H9 (cell line): Measurements from ENCODE around the gene MYH15. TPM values are rescaled to one million over a fixed set of nuclear protein-coding genes. Genes with fewer than 3 reads are reported as not detected.

ENCODE experiments used
- DNase-seq: peaks from one replicate; pipeline ENCODE4 v3.0.0-alpha.2; 2017
- H2AFZ ChIP-seq: one replicate; pipeline ENCODE4 v1.6.1; 2013; ENCODE audit warnings: mild to moderate bottlenecking, low read length, control low read depth, moderate library complexity
- H2AK5ac ChIP-seq: 2 replicates; pipeline ENCODE4 v1.6.1; 2013; ENCODE audit warnings: low read length, control low read depth, mixed read lengths; ENCODE audit not compliant: insufficient read length
- H2BK120ac ChIP-seq: one replicate; pipeline ENCODE4 v1.6.1; 2013; ENCODE audit warnings: low read depth, mild to moderate bottlenecking, low read length, control low read depth, inconsistent platforms; ENCODE audit not compliant: poor library complexity, severe bottlenecking
- H2BK12ac ChIP-seq: 2 replicates; pipeline ENCODE4 v1.6.1; 2013; ENCODE audit warnings: low read length, control low read depth, mixed read lengths, low read depth; ENCODE audit not compliant: insufficient read length
- H2BK15ac ChIP-seq: 2 replicates; pipeline ENCODE4 v1.6.1; 2013; ENCODE audit warnings: low read depth, low read length, control low read depth
- H2BK20ac ChIP-seq: one replicate; pipeline ENCODE4 v1.6.1; 2013; ENCODE audit warnings: low read depth, mild to moderate bottlenecking, low read length, control low read depth, inconsistent platforms; ENCODE audit not compliant: poor library complexity, severe bottlenecking
- H2BK5ac ChIP-seq: 2 replicates; pipeline ENCODE4 v1.6.1; 2013; ENCODE audit warnings: low read length, control low read depth, mixed read lengths; ENCODE audit not compliant: insufficient read length
- H3K14ac ChIP-seq: 2 replicates; pipeline ENCODE4 v1.6.1; 2013; ENCODE audit warnings: low read length, control low read depth; ENCODE audit not compliant: insufficient read depth
- H3K18ac ChIP-seq: 2 replicates; pipeline ENCODE4 v1.6.1; 2013; ENCODE audit warnings: low read depth, mild to moderate bottlenecking, mixed read lengths, low read length, control low read depth; ENCODE audit not compliant: insufficient read length
- H3K23ac ChIP-seq: 2 replicates; pipeline ENCODE4 v1.6.1; 2013; ENCODE audit warnings: low read length, control low read depth, mixed read lengths, low read depth; ENCODE audit not compliant: insufficient read length
- H3K23me2 ChIP-seq: 2 replicates; pipeline ENCODE4 v1.6.1; 2013; ENCODE audit warnings: low read depth, mild to moderate bottlenecking, mixed read lengths, low read length, control low read depth; ENCODE audit not compliant: insufficient read length, poor library complexity, severe bottlenecking
- H3K27ac ChIP-seq: 2 replicates; pipeline ENCODE4 v1.5.1; 2013; ENCODE audit warnings: low read length, control low read depth, mixed read lengths, low read depth; ENCODE audit not compliant: insufficient read length
- H3K27me3 ChIP-seq: 2 replicates; pipeline ENCODE4 v1.6.1; 2013; ENCODE audit warnings: low read length, control low read depth, inconsistent platforms; ENCODE audit not compliant: insufficient read depth
- H3K4ac ChIP-seq: 2 replicates; pipeline ENCODE4 v1.6.1; 2013; ENCODE audit warnings: low read depth, mild to moderate bottlenecking, control low read depth, inconsistent platforms, low read length, moderate library complexity
- H3K4me1 ChIP-seq: 2 replicates; pipeline ENCODE4 v1.6.1; 2013; ENCODE audit warnings: low read length, control low read depth, inconsistent platforms; ENCODE audit not compliant: insufficient read depth
- H3K4me2 ChIP-seq: 2 replicates; pipeline ENCODE4 v1.6.1; 2013; ENCODE audit warnings: low read length, control low read depth, mixed read lengths; ENCODE audit not compliant: insufficient read length, insufficient read depth
- H3K56ac ChIP-seq: 2 replicates; pipeline ENCODE4 v1.6.1; 2013; ENCODE audit warnings: low read depth, mild to moderate bottlenecking, mixed read lengths, low read length, control low read depth; ENCODE audit not compliant: insufficient read length
- H3K79me1 ChIP-seq: 2 replicates; pipeline ENCODE4 v1.6.1; 2013; ENCODE audit warnings: low read depth, mild to moderate bottlenecking, moderate library complexity, low read length, control low read depth, inconsistent platforms; ENCODE audit not compliant: insufficient read depth, poor library complexity, severe bottlenecking
- H3K79me2 ChIP-seq: 2 replicates; pipeline ENCODE4 v1.6.1; 2013; ENCODE audit warnings: low read length, control low read depth, inconsistent platforms; ENCODE audit not compliant: insufficient read depth
- H3K9ac ChIP-seq: 2 replicates; pipeline ENCODE4 v1.6.1; 2013; ENCODE audit warnings: low read length, control low read depth, mixed read lengths; ENCODE audit not compliant: insufficient read length; ENCODE audit errors: extremely low read depth
- H3K9me3 ChIP-seq: one replicate; pipeline ENCODE4 v1.6.1; 2013; ENCODE audit warnings: low read depth, low read length, inconsistent platforms; ENCODE audit not compliant: control insufficient read depth
- H3T11ph ChIP-seq: one replicate; pipeline ENCODE4 v1.6.1; 2013; ENCODE audit warnings: mild to moderate bottlenecking, low read length, control low read depth, inconsistent platforms
- H4K20me1 ChIP-seq: one replicate; pipeline ENCODE4 v1.6.1; 2013; ENCODE audit not compliant: control insufficient read depth, insufficient read length, insufficient read depth
- H4K5ac ChIP-seq: 2 replicates; pipeline ENCODE4 v1.6.1; 2013; ENCODE audit warnings: low read depth, mild to moderate bottlenecking, mixed read lengths, low read length, control low read depth; ENCODE audit not compliant: insufficient read length
- H4K8ac ChIP-seq: replicated peaks from 2 replicates; pipeline ENCODE4 v1.6.1; 2013; ENCODE audit warnings: low read length, control low read depth, mixed read lengths, low read depth; ENCODE audit not compliant: insufficient read length
- H4K91ac ChIP-seq: 2 replicates; pipeline ENCODE4 v1.6.1; 2013; ENCODE audit warnings: low read depth, mild to moderate bottlenecking, moderate library complexity, mixed read lengths, low read length, control low read depth; ENCODE audit not compliant: insufficient read length
- H3K27ac Mint-ChIP-seq, 3 experiments: 2 replicates in 2 of 3; 3 replicates in 1 of 3; pipeline ENCODE4 v1.8.0; 2020 to 2021; ENCODE audit warnings: mixed read lengths in 3 of 3, mild to moderate bottlenecking in 1 of 3, moderate library complexity in 1 of 3
- H3K27me3 Mint-ChIP-seq: 2 replicates; pipeline ENCODE4 v1.8.0; 2021; ENCODE audit warnings: low read depth, mild to moderate bottlenecking, moderate library complexity, mixed read lengths
- H3K36me3 Mint-ChIP-seq, 3 experiments: 2 replicates in 2 of 3; 3 replicates in 1 of 3; pipeline ENCODE4 v1.8.0; 2020 to 2021; ENCODE audit warnings: low read depth in 3 of 3, mixed read lengths in 3 of 3; ENCODE audit not compliant: insufficient read depth in 1 of 3
- H3K4me1 Mint-ChIP-seq, 2 experiments: 2 replicates each; pipeline ENCODE4 v1.8.0; 2020; ENCODE audit warnings: mixed read lengths in 2 of 2
- H3K4me3 Mint-ChIP-seq, 2 experiments: 2 replicates in 1 of 2; 3 replicates in 1 of 2; pipeline ENCODE4 v1.8.0; 2020 to 2021; ENCODE audit warnings: mild to moderate bottlenecking in 2 of 2, mixed read lengths in 2 of 2, moderate library complexity in 1 of 2
- H3K9me3 Mint-ChIP-seq, 2 experiments: 2 replicates in 1 of 2; 3 replicates in 1 of 2; pipeline ENCODE4 v1.8.0; 2020; ENCODE audit warnings: mild to moderate bottlenecking in 2 of 2, mixed read lengths in 2 of 2, moderate library complexity in 1 of 2
- WGBS: extraction: QIAGEN DNeasy Blood & Tissue Kit; methylation state at CpG from one replicate; pipeline ENCODE4 v1.1.7; 2013; ENCODE audit warnings: missing lambda C conversion rate, low lambda C conversion rate, mixed read lengths; ENCODE audit not compliant: insufficient read length; ENCODE audit errors: extremely low coverage; 5-methylcytosine and 5-hydroxymethylcytosine counted together
- total RNA-seq: library from RNA; stranded (reverse); gene quantifications from 2 replicates; pipeline ENCODE4 v1.2.1, GENCODE V29; 2021
- TF ChIP-seq, protein P1 (sequence below): fragments of 200-600 bp; sonication (generic); conservative IDR thresholded peaks from 3 replicates; pipeline ENCODE4 v1.8.0; 2021; ENCODE audit warnings: antibody characterized with exemption, mild to moderate bottlenecking

The MYH15 gene
- total RNA-seq, 1 experiment from 2014 or later = 0.13 TPM

DNA sequence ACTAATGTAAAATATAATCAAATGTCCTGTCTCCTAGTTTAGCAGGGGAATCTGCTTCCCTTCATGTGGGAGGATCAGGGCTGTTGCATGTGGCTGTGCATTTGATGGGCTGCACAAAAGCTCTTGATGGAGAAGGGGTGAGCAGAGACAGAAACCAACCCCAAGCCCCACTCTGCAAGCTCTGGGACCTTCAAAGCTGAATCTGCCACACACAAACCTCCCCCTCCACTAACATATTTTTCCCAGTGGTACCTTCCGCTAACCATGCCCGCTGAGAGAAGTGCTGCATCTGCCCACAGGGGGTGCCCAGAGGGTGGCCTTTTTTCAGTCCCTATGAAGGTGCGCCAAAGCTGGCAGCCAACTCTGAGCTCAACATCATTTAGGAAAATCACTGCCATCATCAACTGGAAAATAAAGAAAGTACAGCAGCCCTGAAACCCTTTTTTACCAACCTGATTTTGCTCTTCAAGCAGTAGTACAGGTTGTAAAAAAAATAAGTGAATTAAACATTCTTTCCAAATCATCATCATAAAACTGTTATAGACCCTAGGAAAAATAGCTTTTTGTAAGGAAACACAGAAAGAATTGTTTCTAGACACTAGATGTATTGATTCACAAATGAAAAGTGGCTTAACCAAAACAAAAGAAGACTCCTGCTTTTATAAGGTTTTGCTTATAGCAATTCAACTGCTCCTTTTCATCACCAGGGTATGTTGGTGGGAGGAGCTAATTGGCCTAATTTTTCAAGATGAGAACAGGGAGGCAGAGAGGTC is 117.1 kb downstream of the MYH15 start:
- Histone ChIP-seq H4K5ac (no peak overlapping the region), H3K9me3 (no peaks in the 10 kb centered on the region), H2AFZ (no peak overlapping the region), H2BK12ac (no peak overlapping the region), H3K9ac (no peak overlapping the region), H3K14ac (no peak overlapping the region; the same call in 1 of the 2 replicates), H4K91ac (no peak overlapping the region), H3K79me1 (no peaks in the 10 kb centered on the region), H2BK5ac (no peak overlapping the region), H3K4me1 (peaks cover 3% of the 10 kb centered on the region; the same call in 1 of the 2 replicates), H3K27me3 (no peaks in the 10 kb centered on the region), H3K4ac (no peak overlapping the region), H3K27ac (no peak overlapping the region), H3K56ac (no peak overlapping the region), H2BK120ac (no peak overlapping the region), H3T11ph (no peak overlapping the region), H2BK15ac (no peak overlapping the region), H3K23me2 (no peaks in the 10 kb centered on the region), H3K4me2 (no peak overlapping the region), H3K18ac (no peak overlapping the region), H3K23ac (no peak overlapping the region), H4K20me1 (no peaks in the 10 kb centered on the region), H4K8ac (no peak overlapping the region), H2BK20ac (no peak overlapping the region), H2AK5ac (no peak overlapping the region), H3K79me2 (no peaks in the 10 kb centered on the region)
- peaks cover 33 to 34% of the 10 kb centered on the region in 2 experiments for H3K4me1 Mint-ChIP-seq
- 0 out of 2 replicates have a peak, but pooled peaks cover 1% of the 10 kb centered on the region for H3K27me3 Mint-ChIP-seq
- H3K9me3 Mint-ChIP-seq = no peaks in the 10 kb centered on the region
- DNase-seq = no peak
- H3K4me3 Mint-ChIP-seq = no peak overlapping the region
- WGBS = no CpG with 5 or more reads among the region's 3 CpGs
- H3K27ac Mint-ChIP-seq = no peak overlapping the region
- TF ChIP-seq, protein P1, sequence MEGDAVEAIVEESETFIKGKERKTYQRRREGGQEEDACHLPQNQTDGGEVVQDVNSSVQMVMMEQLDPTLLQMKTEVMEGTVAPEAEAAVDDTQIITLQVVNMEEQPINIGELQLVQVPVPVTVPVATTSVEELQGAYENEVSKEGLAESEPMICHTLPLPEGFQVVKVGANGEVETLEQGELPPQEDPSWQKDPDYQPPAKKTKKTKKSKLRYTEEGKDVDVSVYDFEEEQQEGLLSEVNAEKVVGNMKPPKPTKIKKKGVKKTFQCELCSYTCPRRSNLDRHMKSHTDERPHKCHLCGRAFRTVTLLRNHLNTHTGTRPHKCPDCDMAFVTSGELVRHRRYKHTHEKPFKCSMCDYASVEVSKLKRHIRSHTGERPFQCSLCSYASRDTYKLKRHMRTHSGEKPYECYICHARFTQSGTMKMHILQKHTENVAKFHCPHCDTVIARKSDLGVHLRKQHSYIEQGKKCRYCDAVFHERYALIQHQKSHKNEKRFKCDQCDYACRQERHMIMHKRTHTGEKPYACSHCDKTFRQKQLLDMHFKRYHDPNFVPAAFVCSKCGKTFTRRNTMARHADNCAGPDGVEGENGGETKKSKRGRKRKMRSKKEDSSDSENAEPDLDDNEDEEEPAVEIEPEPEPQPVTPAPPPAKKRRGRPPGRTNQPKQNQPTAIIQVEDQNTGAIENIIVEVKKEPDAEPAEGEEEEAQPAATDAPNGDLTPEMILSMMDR = no peak
- no peaks in the 10 kb centered on the region for H3K36me3 Mint-ChIP-seq
